LNCAP (cell line): ENCODE measurements around the gene CHAMP1.

ENCODE experiments used
- CTCF ChIP-seq: fragments of 450-650 bp; IDR thresholded peaks from 2 replicates; pipeline ENCODE4 v1.5.1; 2017; ENCODE audit warnings: mild to moderate bottlenecking

Gene CHAMP1

DNA sequence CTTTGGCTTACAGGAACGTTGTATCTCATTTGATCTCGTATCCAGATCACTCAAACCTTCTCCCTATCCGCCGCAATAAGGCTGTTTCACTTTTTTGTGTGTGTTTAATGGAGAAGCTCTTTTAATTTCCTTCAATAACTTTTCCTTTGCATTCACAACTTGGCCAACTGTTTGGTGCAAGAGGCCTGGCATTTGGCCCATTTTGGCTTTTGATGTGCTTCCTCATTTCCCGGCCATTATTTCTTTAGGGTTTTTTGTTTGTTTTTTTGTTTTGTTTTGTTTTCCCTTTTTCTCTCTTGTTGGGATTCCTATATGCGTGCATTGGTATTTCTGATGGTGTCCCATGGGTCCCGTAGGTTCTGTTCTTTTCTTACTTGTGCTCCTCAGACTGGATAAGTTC is 39.0 kb upstream of the CHAMP1 start:
- no peak for TF ChIP-seq CTCF

GRCh38 chr13:114279146-114279545 is 35.2 kb upstream of the CHAMP1 start:
- no peak for TF ChIP-seq CTCF

GRCh38 chr13:114279758-114280355 is 34.4 kb upstream of the CHAMP1 start:
- no peak for TF ChIP-seq CTCF

DNA sequence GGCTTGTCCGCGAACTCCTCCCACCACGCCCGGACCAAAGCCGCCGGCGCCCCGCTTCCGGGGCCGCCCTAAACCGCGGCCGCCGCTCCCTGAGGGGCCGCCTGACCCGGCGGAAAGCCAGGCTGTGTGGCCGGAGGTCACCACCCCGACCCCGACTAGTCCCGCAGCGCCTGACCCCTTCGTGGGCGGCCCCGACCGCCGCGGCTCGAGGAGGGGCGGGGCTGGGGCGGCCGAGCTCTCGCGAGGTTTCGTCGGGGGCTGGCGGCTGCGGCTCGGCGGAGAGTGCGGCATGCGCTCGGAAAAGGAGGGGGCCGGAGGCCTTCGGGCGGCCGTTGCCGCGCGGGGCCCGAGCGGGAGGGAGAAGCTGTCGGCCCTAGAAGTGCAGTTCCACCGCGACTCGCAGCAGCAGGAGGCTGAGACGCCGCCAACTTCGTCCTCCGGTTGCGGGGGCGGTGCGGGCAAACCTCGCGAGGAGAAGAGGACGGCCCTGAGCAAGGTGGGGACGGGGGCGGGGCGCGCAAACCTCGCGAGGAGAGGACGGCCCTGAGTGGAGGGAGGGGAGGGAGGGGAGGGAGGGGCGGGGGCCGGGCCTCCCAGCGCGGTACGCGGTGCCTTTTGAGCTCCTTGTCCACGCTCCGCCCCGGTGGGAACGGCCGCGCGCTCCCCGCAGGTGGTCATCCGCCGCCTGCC is 32.8 kb upstream of the CHAMP1 start, which contains the start of gene UPF3A:
Gene UPF3A, plus strand, starts transcription at position 251 of the 690 bp plus-strand sequence. Its CDS starts 39 bp downstream, at position 290.
- TF ChIP-seq CTCF = no peak

DNA sequence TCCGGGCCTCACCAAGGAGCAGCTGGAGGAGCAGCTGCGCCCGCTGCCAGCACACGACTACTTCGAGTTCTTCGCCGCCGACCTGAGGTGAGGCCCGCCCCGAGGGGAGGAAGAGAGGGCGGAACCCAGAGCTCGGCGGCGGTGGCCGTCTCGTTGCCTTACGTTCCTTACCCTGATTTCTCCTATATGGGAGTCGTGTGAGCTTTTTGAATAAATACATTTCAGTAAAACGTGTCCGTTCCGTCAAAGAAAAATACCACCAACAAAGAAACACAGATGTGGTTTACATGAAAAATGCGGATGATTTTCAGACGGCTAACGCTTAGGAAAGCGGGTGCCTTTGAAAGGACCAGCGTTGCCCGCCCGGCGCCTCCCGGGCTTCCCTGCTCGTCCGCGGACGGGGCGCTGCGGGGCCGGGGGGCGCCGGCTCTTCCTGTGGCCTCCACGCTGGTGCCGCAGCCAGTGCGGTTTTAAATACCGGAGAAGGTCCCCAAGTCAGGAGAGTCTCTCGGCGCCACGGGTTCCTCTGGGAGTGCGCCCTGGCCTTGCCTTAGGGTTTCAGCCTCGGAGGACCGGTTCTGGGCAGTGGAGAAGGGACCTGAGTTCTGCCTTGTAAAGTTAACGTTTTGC is 32.1 kb upstream of the CHAMP1 start:
- TF ChIP-seq CTCF = no peak

GRCh38 chr13:114283576-114283975 is 30.7 kb upstream of the CHAMP1 start:
- no peak for TF ChIP-seq CTCF

GRCh38 chr13:114284680-114285079 is 29.6 kb upstream of the CHAMP1 start:
- TF ChIP-seq CTCF = no peak
